ENCODE data around the gene SEPTIN5. TPM values are rescaled to one million over a fixed set of nuclear protein-coding genes. Genes with fewer than 3 reads are reported as not detected.

The SEPTIN5 gene
- total RNA-seq, 1 donor from 2014 or later = 11.5 TPM

DNA sequence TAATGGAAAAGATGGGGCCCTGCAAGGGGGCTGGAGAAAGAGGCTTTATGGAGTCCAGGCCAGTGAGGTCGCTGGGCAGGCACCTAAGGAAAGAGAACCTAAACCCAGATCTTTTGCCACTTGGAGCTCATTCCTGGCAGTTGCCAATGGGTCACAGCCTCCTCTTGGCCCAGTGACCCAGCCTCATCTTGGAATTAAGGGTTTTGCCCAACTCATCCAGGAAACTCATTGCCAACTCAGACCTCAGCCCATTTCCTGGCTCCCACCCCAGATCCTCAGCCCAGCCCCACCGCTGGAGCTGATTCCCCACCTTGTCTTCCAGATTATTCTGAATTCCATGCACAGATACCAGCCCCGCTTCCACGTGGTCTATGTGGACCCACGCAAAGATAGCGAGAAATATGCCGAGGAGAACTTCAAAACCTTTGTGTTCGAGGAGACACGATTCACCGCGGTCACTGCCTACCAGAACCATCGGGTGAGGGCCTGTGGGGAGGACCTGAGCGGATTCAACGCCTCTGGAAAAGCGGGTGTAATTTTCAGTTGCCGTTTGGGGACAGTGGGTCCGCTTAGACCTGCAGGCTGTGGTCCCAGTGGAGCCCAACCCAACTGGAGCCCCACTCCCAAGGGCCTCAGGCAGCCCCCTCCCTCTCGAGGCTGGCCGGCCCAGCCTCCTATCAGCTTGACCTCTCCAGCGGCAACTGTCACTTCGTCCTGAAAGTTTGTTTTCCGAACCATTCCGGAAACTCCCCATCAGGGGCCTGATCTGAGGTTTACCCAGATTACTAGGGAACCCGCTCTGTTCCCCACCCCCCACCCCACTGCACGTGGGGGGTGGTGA is 50.6 kb downstream of the SEPTIN5 start:
- Histone ChIP-seq H3K4me1 (peaks cover 16% of the 10 kb centered on the region), H3K27me3 (peaks cover 87% of the 10 kb centered on the region), H3K4me3 (peak overlapping the region; percentile 37), H3K36me3 (no peaks in the 10 kb centered on the region), H3K27ac (no peak overlapping the region), H3K9me3 (no peaks in the 10 kb centered on the region)
- DNase-seq (no peak), ATAC-seq (no peak)
- TF ChIP-seq, protein P1, sequence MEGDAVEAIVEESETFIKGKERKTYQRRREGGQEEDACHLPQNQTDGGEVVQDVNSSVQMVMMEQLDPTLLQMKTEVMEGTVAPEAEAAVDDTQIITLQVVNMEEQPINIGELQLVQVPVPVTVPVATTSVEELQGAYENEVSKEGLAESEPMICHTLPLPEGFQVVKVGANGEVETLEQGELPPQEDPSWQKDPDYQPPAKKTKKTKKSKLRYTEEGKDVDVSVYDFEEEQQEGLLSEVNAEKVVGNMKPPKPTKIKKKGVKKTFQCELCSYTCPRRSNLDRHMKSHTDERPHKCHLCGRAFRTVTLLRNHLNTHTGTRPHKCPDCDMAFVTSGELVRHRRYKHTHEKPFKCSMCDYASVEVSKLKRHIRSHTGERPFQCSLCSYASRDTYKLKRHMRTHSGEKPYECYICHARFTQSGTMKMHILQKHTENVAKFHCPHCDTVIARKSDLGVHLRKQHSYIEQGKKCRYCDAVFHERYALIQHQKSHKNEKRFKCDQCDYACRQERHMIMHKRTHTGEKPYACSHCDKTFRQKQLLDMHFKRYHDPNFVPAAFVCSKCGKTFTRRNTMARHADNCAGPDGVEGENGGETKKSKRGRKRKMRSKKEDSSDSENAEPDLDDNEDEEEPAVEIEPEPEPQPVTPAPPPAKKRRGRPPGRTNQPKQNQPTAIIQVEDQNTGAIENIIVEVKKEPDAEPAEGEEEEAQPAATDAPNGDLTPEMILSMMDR (IDR thresholded peaks at IDR 0.05) = no peak
- intact Hi-C loops (cut with DNase I) = no loop called here

DNA sequence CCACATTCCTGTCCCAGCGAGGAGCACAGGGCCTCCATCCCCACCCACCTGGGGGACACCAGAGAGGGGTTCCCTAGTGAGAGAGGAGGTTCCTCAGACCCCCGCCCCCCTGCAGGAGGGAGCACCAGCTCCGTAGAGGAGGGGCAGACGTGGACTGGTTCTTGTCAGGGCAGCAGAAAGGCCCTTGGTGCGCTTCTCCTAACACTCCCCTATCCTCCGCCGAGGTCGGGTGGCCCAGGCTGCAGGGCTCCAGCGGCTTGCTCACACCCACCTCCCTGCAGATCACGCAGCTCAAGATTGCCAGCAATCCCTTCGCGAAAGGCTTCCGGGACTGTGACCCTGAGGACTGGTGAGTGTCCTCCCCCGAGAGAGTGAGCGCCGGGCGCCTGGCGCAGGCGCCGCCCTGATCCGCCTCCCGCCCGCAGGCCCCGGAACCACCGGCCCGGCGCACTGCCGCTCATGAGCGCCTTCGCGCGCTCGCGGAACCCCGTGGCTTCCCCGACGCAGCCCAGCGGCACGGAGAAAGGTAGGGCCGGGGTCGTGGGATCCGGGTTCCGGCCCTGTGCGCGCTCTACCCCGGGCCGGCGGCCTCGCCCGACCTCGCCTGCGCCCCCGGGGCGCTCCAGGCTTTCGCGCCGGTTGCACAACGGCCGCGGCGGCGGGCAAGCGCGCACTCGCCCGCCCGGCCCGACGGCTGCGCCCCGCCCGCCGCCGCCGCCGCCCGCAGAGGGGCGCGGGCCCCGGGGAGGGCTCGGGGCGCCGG is 51.4 kb downstream of the SEPTIN5 start:
- H3K27me3 ChIP-seq = peaks cover 91% of the 10 kb centered on the region
- H3K9me3 ChIP-seq = no peaks in the 10 kb centered on the region
- peak overlapping the region; percentile 37 for H3K4me3 ChIP-seq
- H3K4me1 ChIP-seq = peaks cover 12% of the 10 kb centered on the region
- TF ChIP-seq, protein P1 (IDR thresholded peaks at IDR 0.05) = no peak
- DNase-seq = no peak
- H3K36me3 ChIP-seq = no peaks in the 10 kb centered on the region
- intact Hi-C loops (cut with DNase I) = no loop called here
- ATAC-seq = peak; percentile 45
- no peak overlapping the region for H3K27ac ChIP-seq

DNA sequence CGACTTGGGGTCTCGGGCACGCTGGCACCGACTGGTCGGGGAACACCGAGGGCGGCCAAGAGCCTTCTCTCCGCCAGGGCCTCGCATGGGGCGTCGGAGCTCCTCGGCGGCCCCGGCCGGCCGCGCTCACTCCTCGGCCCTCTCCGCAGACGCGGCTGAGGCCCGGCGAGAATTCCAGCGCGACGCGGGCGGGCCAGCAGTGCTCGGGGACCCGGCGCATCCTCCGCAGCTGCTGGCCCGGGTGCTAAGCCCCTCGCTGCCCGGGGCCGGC is 51.9 kb downstream of the SEPTIN5 start:
- Histone ChIP-seq H3K27me3 (peaks cover 95% of the 10 kb centered on the region), H3K4me1 (peaks cover 12% of the 10 kb centered on the region)
- TF ChIP-seq, protein P1 (IDR thresholded peaks at IDR 0.05) = no peak

DNA sequence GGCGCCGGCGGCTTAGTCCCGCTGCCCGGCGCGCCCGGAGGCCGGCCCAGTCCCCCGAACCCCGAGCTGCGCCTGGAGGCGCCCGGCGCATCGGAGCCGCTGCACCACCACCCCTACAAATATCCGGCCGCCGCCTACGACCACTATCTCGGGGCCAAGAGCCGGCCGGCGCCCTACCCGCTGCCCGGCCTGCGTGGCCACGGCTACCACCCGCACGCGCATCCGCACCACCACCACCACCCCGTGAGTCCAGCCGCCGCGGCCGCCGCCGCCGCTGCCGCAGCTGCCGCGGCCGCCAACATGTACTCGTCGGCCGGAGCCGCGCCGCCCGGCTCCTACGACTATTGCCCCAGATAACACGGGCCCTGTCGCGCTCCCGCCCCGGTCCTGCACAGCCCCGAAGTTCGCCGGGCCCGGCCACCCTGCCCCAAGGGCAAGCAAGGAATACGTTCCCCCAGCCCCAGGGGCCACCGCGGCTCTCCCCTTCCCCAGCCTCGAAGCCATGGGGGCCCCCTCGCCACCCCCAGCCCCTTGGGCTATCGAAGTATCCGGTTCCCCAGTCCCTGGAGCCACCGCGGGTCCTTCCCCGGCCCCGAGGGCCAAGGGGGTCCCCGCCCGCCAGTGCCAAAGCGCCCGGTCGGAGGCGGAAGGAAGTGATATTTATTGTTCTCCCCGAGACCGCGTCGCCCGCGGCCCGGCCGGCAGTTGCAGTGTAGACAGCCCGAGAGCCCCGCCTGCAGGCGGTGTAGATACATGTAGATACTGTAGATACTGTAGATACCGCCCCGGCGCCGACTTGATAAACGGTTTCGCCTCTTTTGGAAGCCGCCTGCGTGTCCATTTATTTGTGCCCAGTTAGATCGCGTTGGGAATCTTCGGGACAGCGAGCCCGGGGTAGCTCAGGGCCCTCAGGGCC is 52.5 kb downstream of the SEPTIN5 start:
- TF ChIP-seq, protein P1 (IDR thresholded peaks at IDR 0.05) = peak; percentile 35
- H3K27ac ChIP-seq = peak overlapping the region; percentile 47
- DNase-seq (peak; percentile 86), ATAC-seq (peak; percentile 73)
- peaks cover 12% of the 10 kb centered on the region for H3K4me1 ChIP-seq
- H3K36me3 ChIP-seq = no peaks in the 10 kb centered on the region
- intact Hi-C loops (cut with DNase I) = no loop called here
- H3K9me3 ChIP-seq = no peaks in the 10 kb centered on the region
- peak overlapping the region; percentile 37 for H3K4me3 ChIP-seq
- H3K27me3 ChIP-seq = peaks cover 90% of the 10 kb centered on the region

More for the DNA sequence above, 51.9 kb downstream of the SEPTIN5 start:
- no peak overlapping the region for H3K27ac ChIP-seq
- H3K36me3 ChIP-seq = no peaks in the 10 kb centered on the region
- ATAC-seq (no peak), DNase-seq (no peak)
- H3K4me3 ChIP-seq = peak overlapping the region; percentile 37
- intact Hi-C loops (cut with DNase I) = no loop called here
- no peaks in the 10 kb centered on the region for H3K9me3 ChIP-seq
